GM12878 (cell line): Measurements from ENCODE around the gene ACRBP. TPM values are rescaled to one million over a fixed set of nuclear protein-coding genes. Genes with fewer than 3 reads are reported as not detected.
A peak's percentile ranks its signal among the peaks of the same experiment; 100 is the strongest.

Source experiments
- ATAC-seq: fragments of 200-7000 bp; cut with Tn5 transposase; 3 replicates; pipeline ENCODE4 v1.9.1; 2020; ENCODE audit warnings: mild to moderate bottlenecking, moderate library complexity
- BruUV-seq: library from RNA; stranded (reverse); fragments of 400-500 nt; replicated peaks from 2 replicates; lab custom pipeline; 2021; lab: Mats Ljungman, UMichigan
- CTCF ChIA-PET: fragments of 300-600 bp; sonication (Branson Sonifier 250); formaldehyde crosslinking; extraction: SDS; loops from one replicate; lab custom pipeline; 2021; ENCODE audit warnings: inconsistent platforms; lab: Yijun Ruan, JAX
- POLR2A ChIA-PET: fragments of 350-600 bp; formaldehyde crosslinking; extraction: SDS; loops from one replicate; lab custom pipeline; 2021; ENCODE audit warnings: inconsistent platforms; lab: Charles Lee
- RAD21 ChIA-PET: fragments of 300-600 bp; sonication (Branson Sonifier 250); formaldehyde crosslinking; loops from one replicate; lab custom pipeline; 2023; ENCODE audit warnings: antibody characterized with exemption; ENCODE audit not compliant: unreplicated experiment; lab: Charles Lee
- SMC1A ChIA-PET: fragments of 300-600 bp; sonication (Branson Sonifier 250); formaldehyde crosslinking; loops from one replicate; lab custom pipeline; 2023; ENCODE audit not compliant: unreplicated experiment, uncharacterized antibody; lab: Charles Lee
- DNase-seq: peaks from one replicate; pipeline ENCODE4 v3.0.0-alpha.2; 2011; ENCODE audit warnings: low read depth, low spot score
- FAIRE-seq: peaks from 3 replicates; lab custom pipeline; 2011; peaks lifted over from hg19 to GRCh38; lab: Jason Lieb, UNC
- H2AFZ ChIP-seq: 2 replicates; pipeline ENCODE4 v1.6.0; 2011; ENCODE audit warnings: low read depth, low read length, control low read depth; ENCODE audit not compliant: control insufficient read depth
- H3K27ac ChIP-seq: 2 replicates; pipeline ENCODE4 v1.5.1; 2011; ENCODE audit warnings: control low read depth; ENCODE audit not compliant: control insufficient read depth, insufficient read depth
- H3K27me3 ChIP-seq, 2 experiments: replicated peaks in 1 of 2; 2 replicates each; pipeline versions ENCODE4 v1.6.0 to v1.6.1; 2011; ENCODE audit warnings: low read length in 1 of 2; ENCODE audit not compliant: control insufficient read depth in 2 of 2, insufficient read depth in 2 of 2
- H3K36me3 ChIP-seq, 2 experiments: 2 replicates each; pipeline ENCODE4 v1.5.1; 2011; ENCODE audit warnings: low read length in 1 of 2; ENCODE audit not compliant: control insufficient read depth in 2 of 2, insufficient read depth in 2 of 2
- H3K4me1 ChIP-seq: 2 replicates; pipeline ENCODE4 v1.6.1; 2011; ENCODE audit warnings: mild to moderate bottlenecking, low read length, moderate library complexity, mixed read lengths; ENCODE audit not compliant: control insufficient read depth, insufficient read depth
- H3K4me2 ChIP-seq: 2 replicates; pipeline ENCODE4 v1.6.0; 2011; ENCODE audit warnings: control low read depth; ENCODE audit not compliant: control insufficient read depth, insufficient read depth
- H3K4me3 ChIP-seq: fragments of 200-600 bp; sonication (generic); 2 replicates; pipeline ENCODE4 v1.5.1; 2016
- H3K79me2 ChIP-seq: 2 replicates; pipeline ENCODE4 v1.6.0; 2011; ENCODE audit warnings: low read length; ENCODE audit not compliant: control insufficient read depth, insufficient read depth
- H3K9ac ChIP-seq: 2 replicates; pipeline ENCODE4 v1.8.0; 2011; ENCODE audit warnings: low read length, control low read depth, mixed read lengths; ENCODE audit not compliant: control insufficient read depth, insufficient read depth
- H3K9me3 ChIP-seq: replicated peaks from 3 replicates; pipeline ENCODE4 v1.5.1; 2011; ENCODE audit warnings: mild to moderate bottlenecking, low read length; ENCODE audit not compliant: control insufficient read depth, insufficient read depth
- H4K20me1 ChIP-seq: 2 replicates; pipeline ENCODE4 v1.6.0; 2011; ENCODE audit not compliant: control insufficient read depth, insufficient read depth
- ATF7 ChIP-seq: fragments of 450-650 bp; IDR thresholded peaks from 2 replicates; pipeline ENCODE4 v1.6.1; 2016; ENCODE audit warnings: low read depth, mild to moderate bottlenecking
- CEBPB ChIP-seq, 2 experiments: fragments of 150-350 bp in 1 of 2; IDR thresholded peaks; 2 replicates each; pipeline ENCODE4 v1.6.1; 2012 to 2014; ENCODE audit warnings: low read depth in 2 of 2, low read length in 2 of 2, borderline replicate concordance in 1 of 2, inconsistent platforms in 1 of 2
- CEBPZ ChIP-seq: fragments of 150-350 bp; IDR thresholded peaks from 2 replicates; pipeline ENCODE4 v1.6.1; 2016; ENCODE audit warnings: low read depth, low read length
- CHD4 ChIP-seq: fragments of 200-600 bp; sonication (generic); IDR thresholded peaks from 2 replicates; pipeline ENCODE4 v1.6.1; 2016; ENCODE audit warnings: mild to moderate bottlenecking
- E2F4 ChIP-seq: IDR thresholded peaks from 2 replicates; pipeline ENCODE4 v1.6.1; 2012; ENCODE audit warnings: low read depth, low read length, improper control_type of control experiment
- IKZF1 ChIP-seq: fragments of 450-650 bp; conservative IDR thresholded peaks from 2 replicates; pipeline ENCODE4 v1.6.1; 2017; ENCODE audit warnings: antibody characterized with exemption, mild to moderate bottlenecking
- LARP7 ChIP-seq: fragments of 450-650 bp; IDR thresholded peaks from 2 replicates; pipeline ENCODE4 v1.6.1; 2017; ENCODE audit warnings: mild to moderate bottlenecking
- NFYA ChIP-seq: IDR thresholded peaks from 2 replicates; pipeline ENCODE4 v1.6.1; 2011; ENCODE audit warnings: low read depth, mild to moderate bottlenecking, low read length, improper control_type of control experiment, borderline replicate concordance
- NR2F1 ChIP-seq: fragments of 450-650 bp; conservative IDR thresholded peaks from 2 replicates; pipeline ENCODE4 v1.6.1; 2017; ENCODE audit warnings: mild to moderate bottlenecking
- RAD21 ChIP-seq: IDR thresholded peaks from 2 replicates; pipeline ENCODE4 v1.6.1; 2011; ENCODE audit warnings: mild to moderate bottlenecking, low read depth, low read length, moderate library complexity; ENCODE audit not compliant: insufficient read depth
- RAD51 ChIP-seq: fragments of 450-650 bp; IDR thresholded peaks from 2 replicates; pipeline ENCODE4 v1.6.1; 2016; ENCODE audit warnings: moderate library complexity, mild to moderate bottlenecking, inconsistent platforms
- SMC3 ChIP-seq: IDR thresholded peaks from 2 replicates; pipeline ENCODE4 v1.6.1; 2011; ENCODE audit warnings: low read length, improper control_type of control experiment, borderline replicate concordance
- SUPT20H ChIP-seq: IDR thresholded peaks from 2 replicates; pipeline ENCODE4 v1.6.1; 2011; ENCODE audit warnings: low read depth, mild to moderate bottlenecking, low read length, moderate library complexity, borderline replicate concordance; ENCODE audit not compliant: control insufficient read depth
- USF1 ChIP-seq: IDR thresholded peaks from 2 replicates; pipeline ENCODE4 v1.6.1; 2011; ENCODE audit warnings: borderline replicate concordance, low read depth, mild to moderate bottlenecking, moderate library complexity, mixed read lengths, low read length; ENCODE audit not compliant: insufficient read depth; ENCODE audit errors: extremely low read length
- USF2 ChIP-seq: IDR thresholded peaks from 2 replicates; pipeline ENCODE4 v1.6.1; 2011; ENCODE audit warnings: low read depth, low read length, improper control_type of control experiment, borderline replicate concordance
- ZNF207 ChIP-seq: fragments of 450-650 bp; IDR thresholded peaks from 2 replicates; pipeline ENCODE4 v1.6.1; 2014; ENCODE audit warnings: antibody characterized with exemption, mild to moderate bottlenecking, borderline replicate concordance
- ZNF622 ChIP-seq: fragments of 450-650 bp; IDR thresholded peaks from 2 replicates; pipeline ENCODE4 v1.6.1; 2017; ENCODE audit warnings: mild to moderate bottlenecking, inconsistent platforms
- WGBS: methylation state at CpG from one replicate; pipeline ENCODE4 v1.1.6; 2016; ENCODE audit warnings: low lambda C conversion rate; ENCODE audit not compliant: insufficient replicate concordance, insufficient coverage; ENCODE audit errors: missing lambda C conversion rate; 5-methylcytosine and 5-hydroxymethylcytosine counted together
- in situ Hi-C: fragments of 300-500 bp; cut with MboI; formaldehyde crosslinking; loops from 9 replicates; pipeline ENCODE4 v1.14.3; 2018; ENCODE audit warnings: mixed read lengths
- intact Hi-C: fragments of 100-400 bp; cut with micrococcal nuclease; formaldehyde crosslinking; loops from one replicate; pipeline ENCODE4 v1.14.2; 2022; ENCODE audit not compliant: unreplicated experiment
- polyA plus RNA-seq, 11 experiments: library from polyadenylated mRNA; depleted of rRNA in 4 of 11; unstranded in 6 of 11; stranded (reverse) in 5 of 11; fragments of >200 nt; fragmentation: Nextera tagmentation in 4 of 11; fragmentation: Illumina TruSeq in 1 of 11; extraction: Ambion mirVana in 4 of 11; extraction: Trizol in 1 of 11; gene quantifications; 1 replicate in 1 of 11; 2 replicates in 10 of 11; pipeline versions ENCODE4 v1.2.1 to v1.2.3, GENCODE V29; 2011 to 2016; ENCODE audit warnings: inconsistent platforms in 2 of 11, missing spikeins in 2 of 11, low read depth in 1 of 11
- total RNA-seq, 4 experiments: library from RNA; depleted of rRNA in 3 of 4; stranded (reverse); fragments of >200 nt in 3 of 4; fragmentation: Illumina TruSeq in 1 of 4; extraction: Trizol in 1 of 4; gene quantifications; 2 replicates each; pipeline versions ENCODE4 v1.2.1 to v1.2.3, GENCODE V29; 2013 to 2021

ACRBP gene
- total and polyA plus RNA-seq, 10 of the 15 experiments (the other 5 are each of a cell fraction or from before 2014, with no cell fraction given): 0.54 to 1.4 (median 0.87) TPM

GRCh38 chr12:6672143-6672542 is 24.9 kb upstream of the ACRBP start (continued):
- no peak for TF ChIP-seq NFYA
- TF ChIP-seq IKZF1: no peak
- no peak for TF ChIP-seq RAD51
- no peak for TF ChIP-seq USF2

- Histone ChIP-seq H3K27me3 (no peaks in the 10 kb centered on the region), H3K27ac (no peak overlapping the region), H3K4me2 (no peak overlapping the region), H2AFZ (no peak overlapping the region), H3K36me3 (peaks cover 33 to 38% of the 10 kb centered on the region in 2 experiments), H4K20me1 (no peaks in the 10 kb centered on the region), H3K9me3 (no peaks in the 10 kb centered on the region), H3K79me2 (no peaks in the 10 kb centered on the region), H3K9ac (no peak overlapping the region), H3K4me3 (no peak overlapping the region), H3K4me1 (no peaks in the 10 kb centered on the region; the same call in 1 of the 2 replicates)
- no TSS peak for BruUV-seq
- in situ Hi-C loops (no loop called here), intact Hi-C loops (no loop called here)
- DNase-seq (no peak), ATAC-seq (no peak), FAIRE-seq (no peak)
- RAD21 ChIA-PET: interaction anchor here (1.5 kb wide), 1 partner anchor 21 kb away, joined by 4 read pairs; the partner anchor contains the start of gene ZNF384
- POLR2A ChIA-PET: interaction anchor here (0.8 to 1.0 kb wide), 2 partner anchors 21 to 181 kb away, joined by 3 read pairs; partner anchors contain the start of gene ZNF384
- CTCF ChIA-PET: interaction anchor here (1.2 to 2.5 kb wide), 3 partner anchors 14 to 205 kb away, joined by 3 to 9 read pairs (median 3); partner anchors contain the start of gene SPSB2
- SMC1A ChIA-PET: interaction anchor here (0.6 to 2.3 kb wide), 4 partner anchors 17 to 54 kb away, joined by 3 to 9 read pairs (median 3); no protein-coding TSS in a partner anchor
- WGBS: 97% methylated on average over 8 of the region's 8 CpGs
- no peak for TF ChIP-seq E2F4
- no peak for TF ChIP-seq CEBPZ
- TF ChIP-seq SUPT20H: no peak
- TF ChIP-seq LARP7: no peak
- TF ChIP-seq ZNF207: no peak
- TF ChIP-seq USF1: no peak
- peak; percentile 24; the same call in 1 of the 2 replicates for TF ChIP-seq SMC3
- TF ChIP-seq ZNF622: no peak
- no peak for TF ChIP-seq CEBPB (IDR thresholded peaks at IDR 0.05; ENCODE audit: borderline replicate concordance in 1 of 2, low read depth in 2 of 2, low read length in 2 of 2)
- no peak for TF ChIP-seq CHD4
- peak; percentile 7; the same call in 1 of the 2 replicates for TF ChIP-seq RAD21
- no peak for TF ChIP-seq NR2F1
- TF ChIP-seq ATF7: no peak
These were observed 20.5 kb upstream of the ACRBP start for GRCh38 chr12:6667559-6668210.
